Activated naive CD8-positive, alpha-beta T cell treated with anti-CD3 and anti-CD28 coated beads for 36 hours (primary cell): ENCODE measurements around the gene NUCKS1. TPM values are rescaled to one million over a fixed set of nuclear protein-coding genes. Genes with fewer than 3 reads are reported as not detected.
A peak's percentile ranks its signal among the peaks of the same experiment; 100 is the strongest.

Source experiments
- DNase-seq: peaks from one replicate; pipeline ENCODE4 v3.0.0; 2021
- H3K27ac Mint-ChIP-seq: one replicate; pipeline ENCODE4 v1.8.0; 2022; ENCODE audit warnings: mild to moderate bottlenecking, moderate library complexity, mixed read lengths
- H3K27me3 Mint-ChIP-seq: one replicate; pipeline ENCODE4 v1.8.0; 2022; ENCODE audit warnings: mild to moderate bottlenecking, mixed read lengths
- H3K36me3 Mint-ChIP-seq: one replicate; pipeline ENCODE4 v1.8.0; 2021; ENCODE audit warnings: mild to moderate bottlenecking, mixed read lengths
- H3K4me1 Mint-ChIP-seq: one replicate; pipeline ENCODE4 v1.8.0; 2021; ENCODE audit warnings: mixed read lengths
- H3K4me3 Mint-ChIP-seq: one replicate; pipeline ENCODE4 v1.8.0; 2022; ENCODE audit warnings: mild to moderate bottlenecking, moderate library complexity, mixed read lengths
- H3K9me3 Mint-ChIP-seq: one replicate; pipeline ENCODE4 v1.8.0; 2022; ENCODE audit warnings: mixed read lengths
- total RNA-seq, 2 experiments: library from RNA; stranded (reverse); gene quantifications; one replicate each; pipeline ENCODE4 v1.2.3, GENCODE V29; 2021

NUCKS1 gene
- total RNA-seq, 2 experiments from 2014 or later = 174 TPM

- no peaks in the 10 kb centered on the region for H3K27me3 Mint-ChIP-seq
- H3K36me3 Mint-ChIP-seq = peaks cover 1% of the 10 kb centered on the region
- no peak for DNase-seq
- peaks cover 6% of the 10 kb centered on the region for H3K4me1 Mint-ChIP-seq
- H3K27ac Mint-ChIP-seq = no peak overlapping the region
- no peak overlapping the region for H3K4me3 Mint-ChIP-seq
- H3K9me3 Mint-ChIP-seq = no peaks in the 10 kb centered on the region
Observed at GRCh38 chr1:205703072-205703471, 46.9 kb downstream of the NUCKS1 start.

- Mint-ChIP-seq H3K4me1 (peaks cover 4% of the 10 kb centered on the region), H3K4me3 (no peak overlapping the region), H3K36me3 (peaks cover 1% of the 10 kb centered on the region), H3K27me3 (no peaks in the 10 kb centered on the region), H3K9me3 (no peaks in the 10 kb centered on the region), H3K27ac (no peak overlapping the region)
- DNase-seq = no peak
Observed at GRCh38 chr1:205701891-205702290, 48.1 kb downstream of the NUCKS1 start.

GRCh38 chr1:205701420-205701819 lies 48.6 kb downstream of the NUCKS1 start:
- peaks cover 1% of the 10 kb centered on the region for H3K36me3 Mint-ChIP-seq
- no peaks in the 10 kb centered on the region for H3K9me3 Mint-ChIP-seq
- DNase-seq = no peak
- H3K27me3 Mint-ChIP-seq = no peaks in the 10 kb centered on the region
- H3K4me1 Mint-ChIP-seq = peaks cover 3% of the 10 kb centered on the region
- H3K27ac Mint-ChIP-seq = no peak overlapping the region
- no peak overlapping the region for H3K4me3 Mint-ChIP-seq

GRCh38 chr1:205700865-205701401 lies 49.0 kb downstream of the NUCKS1 start:
- no peak overlapping the region for H3K4me3 Mint-ChIP-seq
- H3K4me1 Mint-ChIP-seq = peaks cover 3% of the 10 kb centered on the region
- H3K27me3 Mint-ChIP-seq = no peaks in the 10 kb centered on the region
- H3K27ac Mint-ChIP-seq = no peak overlapping the region
- H3K36me3 Mint-ChIP-seq = peaks cover 1% of the 10 kb centered on the region
- no peak for DNase-seq
- H3K9me3 Mint-ChIP-seq = no peaks in the 10 kb centered on the region

- H3K27ac Mint-ChIP-seq = no peak overlapping the region
- peaks cover 1% of the 10 kb centered on the region for H3K36me3 Mint-ChIP-seq
- H3K4me1 Mint-ChIP-seq = no peaks in the 10 kb centered on the region
- no peak for DNase-seq
- H3K27me3 Mint-ChIP-seq = no peaks in the 10 kb centered on the region
- H3K9me3 Mint-ChIP-seq = no peaks in the 10 kb centered on the region
- H3K4me3 Mint-ChIP-seq = no peak overlapping the region
Observed at GRCh38 chr1:205699416-205699815, 50.6 kb downstream of the NUCKS1 start.

- H3K4me3 Mint-ChIP-seq = no peak overlapping the region
- H3K4me1 Mint-ChIP-seq = no peaks in the 10 kb centered on the region
- DNase-seq = no peak
- H3K36me3 Mint-ChIP-seq = peaks cover 1% of the 10 kb centered on the region
- H3K27ac Mint-ChIP-seq = no peak overlapping the region
- H3K9me3 Mint-ChIP-seq = no peaks in the 10 kb centered on the region
- no peaks in the 10 kb centered on the region for H3K27me3 Mint-ChIP-seq
Observed at GRCh38 chr1:205698921-205699320, 51.1 kb downstream of the NUCKS1 start.

- no peaks in the 10 kb centered on the region for H3K4me1 Mint-ChIP-seq
- no peak for DNase-seq
- no peaks in the 10 kb centered on the region for H3K36me3 Mint-ChIP-seq
- H3K9me3 Mint-ChIP-seq = no peaks in the 10 kb centered on the region
- no peak overlapping the region for H3K27ac Mint-ChIP-seq
- no peak overlapping the region for H3K4me3 Mint-ChIP-seq
- peaks cover 8% of the 10 kb centered on the region for H3K27me3 Mint-ChIP-seq
Observed at GRCh38 chr1:205693421-205693991, 56.5 kb downstream of the NUCKS1 start.

GRCh38 chr1:205692423-205692822 lies 57.6 kb downstream of the NUCKS1 start:
- no peak for DNase-seq
- no peak overlapping the region for H3K27ac Mint-ChIP-seq
- H3K36me3 Mint-ChIP-seq = no peaks in the 10 kb centered on the region
- H3K4me1 Mint-ChIP-seq = no peaks in the 10 kb centered on the region
- no peaks in the 10 kb centered on the region for H3K9me3 Mint-ChIP-seq
- peaks cover 8% of the 10 kb centered on the region for H3K27me3 Mint-ChIP-seq
- H3K4me3 Mint-ChIP-seq = no peak overlapping the region

- Mint-ChIP-seq H3K36me3 (no peaks in the 10 kb centered on the region), H3K4me1 (no peaks in the 10 kb centered on the region), H3K4me3 (no peak overlapping the region), H3K27ac (no peak overlapping the region), H3K27me3 (peaks cover 8% of the 10 kb centered on the region), H3K9me3 (no peaks in the 10 kb centered on the region)
- DNase-seq = no peak
Observed at GRCh38 chr1:205690122-205690756, 59.7 kb downstream of the NUCKS1 start.

- Mint-ChIP-seq H3K4me3 (no peak overlapping the region), H3K27ac (no peak overlapping the region), H3K9me3 (no peaks in the 10 kb centered on the region), H3K4me1 (no peaks in the 10 kb centered on the region), H3K36me3 (no peaks in the 10 kb centered on the region), H3K27me3 (peaks cover 8% of the 10 kb centered on the region)
- no peak for DNase-seq
Observed at GRCh38 chr1:205689479-205689878, 60.5 kb downstream of the NUCKS1 start.

GRCh38 chr1:205688171-205689080 lies 61.6 kb downstream of the NUCKS1 start:
- H3K27me3 Mint-ChIP-seq = peaks cover 8% of the 10 kb centered on the region
- H3K4me3 Mint-ChIP-seq = no peak overlapping the region
- H3K36me3 Mint-ChIP-seq = no peaks in the 10 kb centered on the region
- H3K27ac Mint-ChIP-seq = no peak overlapping the region
- no peaks in the 10 kb centered on the region for H3K9me3 Mint-ChIP-seq
- DNase-seq = no peak
- no peaks in the 10 kb centered on the region for H3K4me1 Mint-ChIP-seq

- Mint-ChIP-seq H3K4me1 (no peaks in the 10 kb centered on the region), H3K36me3 (no peaks in the 10 kb centered on the region), H3K27ac (no peak overlapping the region), H3K27me3 (peaks cover 5% of the 10 kb centered on the region), H3K9me3 (no peaks in the 10 kb centered on the region), H3K4me3 (no peak overlapping the region)
- DNase-seq = no peak
Observed at GRCh38 chr1:205687242-205687641, 62.7 kb downstream of the NUCKS1 start.

- H3K27ac Mint-ChIP-seq = no peak overlapping the region
- DNase-seq = no peak
- H3K36me3 Mint-ChIP-seq = no peaks in the 10 kb centered on the region
- no peak overlapping the region for H3K4me3 Mint-ChIP-seq
- no peaks in the 10 kb centered on the region for H3K9me3 Mint-ChIP-seq
- peaks cover 7% of the 10 kb centered on the region for H3K4me1 Mint-ChIP-seq
- peaks cover 14% of the 10 kb centered on the region for H3K27me3 Mint-ChIP-seq
Observed at GRCh38 chr1:205681364-205681763, 68.6 kb downstream of the NUCKS1 start.

GRCh38 chr1:205680073-205680851 lies 69.7 kb downstream of the NUCKS1 start, which contains the start of gene SLC45A3:
Gene SLC45A3, minus strand, starts transcription at chr1:205680509. Its CDS starts 15,853 bp downstream, at chr1:205664656.
- peak; percentile 52 for DNase-seq
- H3K27me3 Mint-ChIP-seq = peaks cover 18% of the 10 kb centered on the region
- peaks cover 7% of the 10 kb centered on the region for H3K4me1 Mint-ChIP-seq
- no peaks in the 10 kb centered on the region for H3K36me3 Mint-ChIP-seq
- H3K9me3 Mint-ChIP-seq = no peaks in the 10 kb centered on the region
- H3K4me3 Mint-ChIP-seq = peak within 1 kb of the TSS; percentile 74
- H3K27ac Mint-ChIP-seq = no peak within 1 kb of the TSS
